HG03103 (cell line): ENCODE data around the gene TRIM41.
"Not testable (repeated sequence)": the region's sequence is repeated elsewhere in the genome, so short reads cannot be mapped to it uniquely, and the experiment has no call there.

ENCODE experiments used
- ATAC-seq: cut with Tn5 transposase; IDR thresholded peaks from one replicate; pipeline ENCODE4 v1.9.1; 2021; ENCODE audit warnings: low read depth; ENCODE audit not compliant: unreplicated experiment

The TRIM41 gene

DNA sequence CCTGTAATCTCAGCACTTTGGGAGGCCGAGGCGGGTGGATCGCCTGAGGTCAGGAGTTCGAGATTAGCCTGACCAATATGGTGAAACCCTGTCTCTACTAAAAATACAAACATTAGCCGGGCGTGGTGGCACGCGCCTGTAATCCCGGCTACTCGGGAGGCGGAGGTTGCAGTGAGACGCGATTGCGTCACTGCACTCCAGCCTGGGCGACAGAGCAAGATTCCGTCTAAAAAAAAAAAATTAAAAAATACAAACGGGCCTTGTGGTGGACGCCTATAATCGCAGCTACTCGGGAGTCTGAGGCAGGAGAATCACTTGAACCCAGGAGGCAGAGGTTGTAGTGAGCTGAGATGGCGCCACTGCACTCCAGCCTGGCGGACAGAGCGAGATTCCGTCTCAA is 14.1 kb upstream of the TRIM41 start:
- ATAC-seq: not testable (repeated sequence)

DNA sequence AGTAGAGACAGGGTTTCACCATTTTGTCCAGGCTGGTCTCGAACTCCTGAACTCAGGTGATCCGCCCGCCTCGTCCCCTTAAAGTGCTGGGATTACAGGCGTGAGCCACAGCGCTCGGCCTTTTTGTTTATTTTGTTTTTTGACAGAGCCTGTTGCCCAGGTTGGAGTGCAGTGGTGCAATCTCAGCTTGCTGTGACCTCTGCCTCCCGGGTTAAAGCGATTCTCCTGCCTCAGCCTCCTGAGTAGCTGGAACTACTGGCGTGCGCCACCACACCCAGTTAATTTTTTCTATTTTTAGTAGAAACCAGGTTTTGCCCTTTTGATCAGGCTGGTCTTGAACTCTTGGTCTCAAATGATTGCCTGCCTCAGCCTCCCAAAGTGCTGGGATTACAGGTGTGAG is 12.9 kb upstream of the TRIM41 start:
- ATAC-seq: not testable (repeated sequence)

DNA sequence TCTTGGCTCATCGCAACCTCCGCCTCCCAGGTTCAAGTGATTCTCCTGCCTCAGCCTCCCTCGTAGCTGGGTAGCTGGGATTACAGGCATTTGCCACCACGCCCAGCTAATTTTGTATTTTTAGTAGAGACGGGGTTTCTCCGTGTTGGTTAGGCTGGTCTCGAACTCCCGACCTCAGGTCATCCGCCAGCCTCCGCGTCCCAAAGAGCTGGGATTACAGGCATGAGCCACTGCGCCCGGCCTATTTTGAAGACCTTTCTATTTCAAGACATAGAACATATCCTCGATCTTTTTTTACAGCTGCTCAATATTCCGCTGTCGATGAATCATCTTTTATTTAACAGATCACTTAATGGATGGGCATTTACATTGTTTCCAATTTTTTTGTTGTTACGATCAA is 12.4 kb upstream of the TRIM41 start:
- ATAC-seq: not testable (repeated sequence)

DNA sequence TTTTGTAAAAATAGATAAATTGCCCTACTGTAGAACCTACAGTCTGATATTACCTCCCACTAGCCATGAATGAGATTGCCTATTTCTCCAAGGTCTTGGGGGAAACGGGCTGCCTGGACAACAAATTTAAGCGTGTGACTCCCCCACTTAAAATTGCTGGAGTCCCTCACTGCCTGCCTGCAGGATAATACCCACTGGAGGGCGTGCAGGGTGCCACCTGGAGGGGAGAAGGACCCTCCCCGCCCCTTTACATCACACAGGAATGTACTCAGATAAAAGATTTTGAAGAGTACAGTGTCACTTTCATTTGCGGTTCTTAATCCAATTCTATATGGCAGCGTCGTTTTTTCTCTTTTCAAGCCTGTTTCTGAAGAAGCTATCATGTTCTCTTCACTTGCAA is 11.9 kb upstream of the TRIM41 start:
- ATAC-seq: no peak

DNA sequence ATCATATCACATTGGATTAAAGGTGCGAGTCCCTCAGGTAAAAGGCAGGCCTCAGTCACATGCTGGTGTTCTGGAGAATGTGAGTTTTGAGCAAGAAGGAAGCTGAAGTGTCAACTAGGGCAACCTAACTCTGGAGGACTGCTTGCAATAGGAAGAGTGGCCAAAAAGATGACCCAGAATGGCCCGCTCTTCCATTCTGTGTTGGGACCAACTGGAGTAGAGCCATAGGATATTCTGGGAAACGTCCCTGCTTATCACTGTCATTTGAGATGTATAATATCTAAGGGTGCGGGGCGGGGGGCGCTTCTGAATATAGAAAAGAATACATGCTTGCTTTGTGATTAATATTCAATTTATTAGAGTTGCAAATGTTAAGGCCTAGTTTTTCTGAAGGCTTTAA is 11.0 kb upstream of the TRIM41 start:
- no peak for ATAC-seq

DNA sequence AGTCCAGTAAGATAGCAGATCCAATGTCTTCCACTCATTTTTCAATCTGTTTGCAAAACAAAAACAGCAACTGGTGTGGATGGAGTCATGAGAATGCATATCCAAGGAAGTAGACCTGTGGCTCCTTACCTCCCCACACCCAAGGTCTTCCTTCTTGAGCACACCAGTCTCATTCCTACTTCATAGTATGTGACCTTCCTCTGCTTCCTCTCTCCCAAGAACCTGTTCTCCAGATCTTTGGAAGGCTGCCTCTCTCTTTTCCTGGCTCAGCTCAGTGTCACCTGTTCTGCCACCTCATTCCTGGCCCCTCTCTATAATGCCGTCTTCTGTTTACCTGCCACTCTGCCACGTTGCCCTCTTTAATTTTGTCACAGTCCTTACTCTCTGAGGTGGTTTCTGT is 10.1 kb upstream of the TRIM41 start:
- ATAC-seq: no peak

DNA sequence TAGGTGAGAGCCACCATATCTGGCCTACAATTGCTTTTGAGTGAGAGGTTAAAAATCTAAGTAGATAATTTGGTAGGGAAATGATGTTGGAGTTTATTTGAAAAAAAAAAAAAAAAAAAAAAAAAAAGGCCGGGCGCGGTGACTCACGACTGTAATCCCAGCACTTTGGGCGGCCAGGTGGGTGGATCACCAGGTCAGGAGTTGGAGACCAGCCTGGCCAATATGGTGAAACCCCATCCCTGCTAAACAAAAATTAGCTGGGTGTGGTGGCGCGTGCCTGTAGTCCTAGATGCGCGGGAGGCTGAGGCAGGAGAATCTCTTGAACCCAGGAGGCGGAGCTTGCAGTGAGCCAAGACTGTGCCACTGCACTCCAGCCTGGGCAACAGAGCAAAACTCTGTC is 8.8 kb upstream of the TRIM41 start:
- ATAC-seq: not testable (repeated sequence)

DNA sequence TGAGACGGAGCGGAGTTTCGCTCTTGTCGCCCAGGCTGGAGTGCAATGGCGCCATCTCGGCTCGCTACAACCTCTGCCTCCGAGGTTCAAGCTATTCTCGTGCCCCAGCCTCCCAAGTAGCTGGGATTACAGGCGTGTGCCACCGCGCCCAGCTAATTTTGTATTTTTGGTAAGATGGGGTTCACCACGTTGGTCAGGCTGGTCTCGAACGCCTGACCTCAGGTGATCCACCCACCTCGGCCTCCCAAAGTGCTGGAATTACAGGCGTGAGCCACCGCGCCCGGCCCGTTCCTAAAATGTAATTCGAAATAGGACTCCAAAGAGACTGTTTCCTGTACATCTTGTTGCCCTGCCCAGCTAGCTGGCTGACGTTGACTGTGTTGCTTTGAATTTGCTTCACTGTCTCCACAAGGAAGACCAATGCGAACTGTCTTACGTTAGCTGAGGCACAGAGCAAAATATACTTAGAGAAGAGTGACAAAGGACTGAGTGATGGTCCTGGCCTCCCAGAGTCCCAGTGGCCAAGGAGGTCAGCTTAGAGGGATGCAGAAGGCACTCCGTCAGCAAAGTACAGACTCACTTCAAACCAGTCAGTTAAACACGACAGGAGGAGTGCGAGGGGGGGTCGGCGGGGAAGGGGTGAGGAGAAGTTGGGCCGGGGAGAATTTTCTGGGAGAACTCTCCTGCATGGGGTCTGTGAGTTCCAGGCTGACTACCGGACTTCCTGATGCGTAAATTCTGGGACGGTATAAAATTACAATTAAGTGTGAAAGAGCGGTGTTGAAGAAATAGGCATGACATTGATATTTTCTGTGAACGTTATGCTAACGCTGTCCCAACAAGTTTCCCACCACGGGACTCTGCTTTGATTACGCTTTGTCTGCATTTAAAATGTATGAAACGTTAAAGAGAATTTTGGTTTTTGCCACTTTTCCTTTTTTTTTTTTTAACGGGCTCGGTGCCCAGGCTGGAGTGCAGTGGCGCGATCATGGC is 6.8 kb upstream of the TRIM41 start:
- no peak for ATAC-seq

DNA sequence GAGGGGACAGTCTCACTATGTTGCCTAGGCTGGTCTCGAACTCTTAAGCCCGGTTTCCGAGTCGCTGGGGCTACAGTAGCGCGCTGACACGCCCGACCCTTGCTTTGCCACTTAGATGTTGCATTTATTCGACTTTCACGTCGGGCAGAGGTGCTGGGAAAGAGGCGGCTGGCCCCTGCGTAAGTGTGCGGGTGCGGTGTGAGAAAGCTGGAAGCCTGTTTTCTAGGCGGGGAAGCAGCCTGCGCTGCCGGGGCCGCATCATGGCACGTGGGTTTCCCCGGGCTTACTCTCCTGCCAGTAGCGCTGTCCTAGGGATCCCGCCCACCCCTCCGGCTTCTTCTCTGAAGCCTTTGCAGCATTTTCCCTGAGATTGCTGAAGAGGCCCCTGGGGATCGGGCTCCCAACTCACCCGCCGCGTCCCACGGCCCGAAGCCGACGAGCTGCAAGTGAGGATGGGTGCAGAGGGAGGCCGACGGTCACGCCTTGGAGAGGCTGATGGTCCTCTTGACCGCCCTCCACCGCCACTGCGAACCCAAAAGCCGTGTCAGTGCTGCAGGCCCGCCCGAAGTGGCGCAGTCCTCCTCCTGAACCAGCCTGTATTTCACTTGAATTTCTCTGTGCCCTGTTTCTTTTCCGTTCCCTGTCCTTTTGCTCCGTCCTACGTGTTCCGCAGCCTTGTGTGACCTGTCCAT is 5.8 kb upstream of the TRIM41 start:
- ATAC-seq: no peak

DNA sequence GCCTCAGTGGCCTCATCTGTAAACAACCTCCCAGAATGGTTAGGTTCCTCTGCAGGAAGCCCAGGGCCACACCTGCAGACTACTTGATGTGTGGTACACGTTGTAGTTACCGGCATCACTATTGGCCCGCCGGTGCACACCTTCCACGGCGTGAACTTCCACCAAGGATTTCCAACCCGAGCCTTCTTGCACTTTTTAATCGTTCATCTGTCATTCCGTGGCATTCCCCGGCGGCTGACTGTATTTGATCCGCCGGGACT is 5.3 kb upstream of the TRIM41 start:
- no peak for ATAC-seq

DNA sequence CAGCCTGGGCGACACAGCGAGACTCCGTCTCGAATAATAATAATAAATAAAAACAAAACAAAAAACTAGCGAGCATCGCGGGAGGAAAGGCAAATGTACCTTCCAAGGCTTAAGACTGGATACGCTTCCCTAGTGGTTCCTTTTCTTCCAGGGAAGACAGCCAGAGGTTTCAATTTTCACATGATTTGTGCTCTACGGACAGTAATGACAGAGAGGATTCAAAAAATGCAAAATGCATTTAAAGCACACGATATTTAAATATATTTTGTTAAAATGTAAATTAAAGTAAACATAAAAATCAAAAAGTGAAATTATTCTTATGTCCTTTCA is 4.3 kb upstream of the TRIM41 start:
- ATAC-seq: no peak

DNA sequence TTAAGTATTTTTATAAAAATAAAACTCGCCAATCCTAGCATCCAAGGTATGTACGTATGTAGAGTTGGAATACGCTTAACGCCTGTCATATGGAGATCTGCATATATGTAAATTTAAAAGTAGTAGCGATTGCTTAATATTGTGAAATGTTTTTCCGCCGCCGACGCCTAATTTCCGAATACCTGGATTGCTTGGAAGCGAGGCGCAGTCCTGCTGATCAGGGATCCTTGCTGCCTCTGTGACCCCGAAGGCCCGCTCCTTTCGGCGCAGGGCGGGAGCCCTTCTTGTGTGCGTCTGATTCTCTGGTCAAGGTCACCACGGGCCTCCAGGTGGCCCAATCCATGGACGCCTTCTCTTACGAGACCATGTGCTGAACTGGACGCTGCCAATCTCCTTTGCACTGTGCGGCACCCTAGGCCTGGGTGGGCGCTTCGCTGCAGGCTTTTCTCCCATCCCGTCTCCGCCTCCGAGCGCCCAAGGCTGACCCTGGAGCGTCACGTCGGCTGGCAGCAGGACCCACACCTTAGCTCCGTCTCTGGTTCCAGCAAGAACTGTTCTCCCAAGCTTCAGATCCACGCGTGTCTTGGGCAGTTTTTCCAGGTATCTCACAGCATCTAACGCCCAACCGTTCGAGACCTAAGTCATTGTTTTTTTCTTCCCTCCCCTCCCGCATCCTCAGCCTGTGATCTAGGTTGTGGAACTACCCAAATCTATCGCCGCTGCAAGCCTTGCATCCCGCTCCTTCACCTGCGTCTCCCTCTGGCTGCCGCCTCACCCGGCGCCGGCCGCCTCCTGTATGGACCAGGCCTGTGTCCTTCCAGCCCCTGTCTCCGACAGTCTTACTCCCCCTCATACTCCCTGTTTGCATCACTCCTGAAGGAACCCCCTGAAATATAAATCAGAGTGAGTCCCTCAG is 3.6 kb upstream of the TRIM41 start:
- ATAC-seq: no peak

DNA sequence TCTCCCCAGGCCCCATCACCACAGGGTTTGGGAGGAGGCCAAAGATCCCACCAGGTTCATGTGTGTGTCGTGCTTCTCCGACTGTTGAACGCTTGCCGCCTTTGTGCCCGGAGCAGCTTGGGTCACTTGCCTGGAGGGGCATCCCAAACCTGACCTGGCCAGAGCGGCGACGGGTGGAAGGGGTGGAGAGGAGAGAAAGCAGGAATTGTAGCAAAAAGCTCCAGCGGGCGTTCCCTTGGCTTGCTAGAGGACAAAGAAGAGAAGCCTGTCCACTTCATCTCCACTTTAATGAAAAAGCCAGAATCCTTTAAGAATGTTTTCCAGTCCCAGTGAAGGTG is 2.9 kb upstream of the TRIM41 start:
- no peak for ATAC-seq

DNA sequence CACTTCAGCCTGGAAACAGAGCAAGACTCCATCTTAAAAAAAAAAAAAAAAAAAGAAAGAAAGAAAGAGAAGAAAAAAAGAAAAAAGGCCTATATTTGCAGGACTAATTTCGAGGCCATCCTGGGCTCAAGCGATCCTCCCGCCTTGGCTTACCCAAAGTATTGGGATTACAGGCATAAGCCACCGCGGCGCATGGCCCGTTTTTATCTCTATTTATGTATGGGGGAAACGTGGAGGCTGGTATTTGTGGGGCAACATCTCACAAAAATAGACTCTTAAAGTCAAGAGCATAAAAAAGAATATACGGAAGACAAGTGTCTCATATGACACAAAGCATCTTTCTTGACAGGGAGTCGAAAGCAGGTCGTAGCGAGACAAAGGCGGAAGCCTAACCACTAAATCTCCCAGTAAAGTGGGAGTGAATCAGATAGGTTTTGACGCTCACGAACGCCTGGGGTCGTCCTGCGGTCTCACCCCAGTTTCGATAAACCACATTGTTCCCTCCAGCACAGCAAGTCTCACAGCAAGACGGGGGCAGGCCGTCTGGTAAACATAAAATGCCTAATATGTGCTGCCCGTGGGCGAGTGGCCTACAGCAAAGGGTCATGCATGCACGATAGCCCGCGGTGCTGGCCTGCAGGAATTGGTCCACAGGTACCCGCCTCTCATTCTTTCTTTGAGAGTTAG is 1.8 kb upstream of the TRIM41 start:
- ATAC-seq: no peak

DNA sequence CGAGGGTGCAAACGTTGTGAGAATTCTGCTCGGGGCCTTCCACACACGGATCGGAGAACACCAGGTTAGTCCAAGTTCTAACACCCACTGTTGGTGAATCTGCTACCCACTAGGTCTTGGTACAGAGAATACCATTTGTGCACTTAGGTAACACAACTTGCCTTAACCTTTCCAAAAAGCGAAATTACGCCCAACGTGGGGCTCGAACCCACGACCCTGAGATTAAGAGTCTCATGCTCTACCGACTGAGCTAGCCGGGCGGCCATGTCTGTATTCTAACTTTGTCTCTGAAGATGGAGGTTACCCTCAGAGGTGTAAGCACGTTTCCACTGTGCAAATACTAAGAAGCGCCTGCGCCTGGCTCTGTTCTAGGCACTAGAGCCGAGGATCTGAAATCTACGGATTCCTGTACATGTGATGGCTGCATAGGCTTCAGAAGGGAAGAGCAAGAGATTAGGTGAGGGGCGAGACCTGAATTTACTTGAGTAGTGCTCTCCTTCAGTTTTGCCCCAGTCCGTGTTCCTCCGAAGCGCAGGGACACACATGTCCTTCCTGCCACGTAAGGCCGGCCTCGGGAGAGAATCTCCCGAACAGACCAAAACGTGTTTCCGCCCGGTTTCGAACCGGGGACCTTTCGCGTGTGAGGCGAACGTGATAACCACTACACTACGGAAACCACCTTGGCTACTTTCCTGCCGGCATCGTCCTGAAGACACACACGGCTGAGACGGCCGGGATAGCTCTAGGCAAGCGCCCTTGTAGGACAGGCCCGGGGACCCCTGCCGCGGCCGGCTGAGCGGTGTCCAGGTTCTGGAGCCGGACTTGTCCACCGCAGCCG is 1.1 kb upstream of the TRIM41 start:
- peak; percentile 19 for ATAC-seq

DNA sequence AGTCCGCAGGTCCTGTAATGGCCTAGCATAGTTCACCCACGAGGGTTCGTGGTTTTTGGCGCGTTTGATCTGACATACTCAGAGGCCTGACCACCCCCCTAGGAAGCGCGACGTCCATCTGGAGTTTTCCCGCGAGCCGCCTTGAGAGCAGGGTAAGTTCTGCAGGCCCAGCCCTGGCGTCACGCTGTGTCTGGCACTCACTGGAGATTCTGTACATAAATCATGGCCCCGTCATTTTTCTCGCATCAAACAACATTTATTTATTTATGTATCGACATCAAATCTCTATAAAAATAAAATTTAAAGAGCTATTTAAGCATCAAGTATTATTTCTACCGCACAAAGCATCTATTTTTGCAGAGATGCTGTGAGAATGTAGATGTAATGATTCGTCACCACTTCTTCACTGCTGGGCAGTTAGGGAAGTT is 437 bp upstream of the TRIM41 start:
- ATAC-seq: no peak

DNA sequence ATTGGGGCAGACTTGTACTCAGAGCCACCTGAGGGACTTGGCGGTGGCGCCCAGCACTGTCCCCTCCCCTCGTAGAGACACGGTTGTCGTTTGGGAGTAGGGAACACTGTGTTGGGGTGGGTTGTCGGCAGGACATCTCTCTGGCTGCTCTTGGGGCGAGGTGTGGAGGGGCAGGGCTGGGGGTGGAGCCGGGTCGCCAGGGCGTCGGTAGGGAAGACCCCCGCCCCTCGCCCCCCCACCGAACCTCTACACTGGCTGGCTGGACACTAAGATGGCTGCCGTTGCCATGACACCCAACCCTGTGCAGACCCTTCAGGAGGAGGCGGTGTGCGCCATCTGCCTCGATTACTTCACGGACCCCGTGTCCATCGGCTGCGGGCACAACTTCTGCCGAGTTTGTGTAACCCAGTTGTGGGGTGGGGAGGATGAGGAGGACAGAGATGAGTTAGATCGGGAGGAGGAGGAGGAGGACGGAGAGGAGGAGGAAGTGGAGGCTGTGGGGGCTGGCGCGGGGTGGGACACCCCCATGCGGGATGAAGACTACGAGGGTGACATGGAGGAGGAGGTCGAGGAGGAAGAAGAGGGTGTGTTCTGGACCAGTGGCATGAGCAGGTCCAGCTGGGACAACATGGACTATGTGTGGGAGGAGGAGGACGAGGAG is 778 bp downstream of the TRIM41 start:
- ATAC-seq: no peak

DNA sequence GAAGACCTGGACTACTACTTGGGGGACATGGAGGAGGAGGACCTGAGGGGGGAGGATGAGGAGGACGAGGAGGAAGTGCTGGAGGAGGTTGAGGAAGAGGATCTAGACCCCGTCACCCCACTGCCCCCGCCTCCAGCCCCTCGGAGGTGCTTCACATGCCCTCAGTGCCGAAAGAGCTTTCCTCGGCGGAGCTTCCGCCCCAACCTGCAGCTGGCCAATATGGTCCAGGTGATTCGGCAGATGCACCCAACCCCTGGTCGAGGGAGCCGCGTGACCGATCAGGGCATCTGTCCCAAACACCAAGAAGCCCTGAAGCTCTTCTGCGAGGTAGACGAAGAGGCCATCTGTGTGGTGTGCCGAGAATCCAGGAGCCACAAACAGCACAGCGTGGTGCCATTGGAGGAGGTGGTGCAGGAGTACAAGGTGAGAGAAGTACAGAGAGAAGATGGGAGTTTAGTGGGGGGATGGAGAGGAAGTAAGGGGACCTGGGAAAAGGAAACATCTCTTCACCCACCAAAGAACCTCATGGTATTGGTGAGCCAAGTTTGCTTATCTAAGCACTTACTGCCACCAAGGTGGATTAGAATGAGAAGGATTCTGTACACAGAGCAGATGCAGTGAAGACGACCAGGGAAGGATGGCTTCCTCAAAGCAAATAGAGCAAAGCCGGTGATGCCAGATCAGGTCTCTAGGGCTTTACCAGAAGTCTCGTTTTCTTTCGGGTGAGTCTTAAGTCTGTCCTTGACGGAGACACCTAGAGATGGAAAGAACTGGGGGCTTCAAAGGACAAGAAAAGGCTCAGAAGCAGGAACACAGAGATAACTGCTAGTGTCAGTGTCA is 1.5 kb downstream of the TRIM41 start:
- ATAC-seq: no peak
